Measurements from ENCODE around the gene GPC5. TPM values are rescaled to one million over a fixed set of nuclear protein-coding genes. Genes with fewer than 3 reads are reported as not detected.
A peak's percentile ranks its signal among the peaks of the same experiment; 100 is the strongest.

GPC5 gene
- total and polyA plus RNA-seq, 2 of the 13 experiments (the other 11 are each of a cell fraction or from before 2014, with no cell fraction given), result 0.02 to 0.07 TPM

- TF ChIP-seq MXD1 (CRISPR knock-in tag; IDR thresholded peaks at IDR 0.05) (peak; percentile 95; the same call in 1 of the 2 replicates), SALL2 (CRISPR knock-in tag; IDR thresholded peaks at IDR 0.05) (0 out of 2 replicates have a peak, but pooled peaks have one; percentile 12), ARID4A (CRISPR knock-in tag; IDR thresholded peaks at IDR 0.05; ENCODE audit: borderline replicate concordance) (peak; percentile 84), PBX3 (CRISPR knock-in tag; IDR thresholded peaks at IDR 0.05; ENCODE audit: borderline replicate concordance) (no peak), ZNF619 (CRISPR knock-in tag; IDR thresholded peaks at IDR 0.05) (no peak), RNF219 (CRISPR knock-in tag; IDR thresholded peaks at IDR 0.05) (no peak), ARNT2 (CRISPR knock-in tag; IDR thresholded peaks at IDR 0.05; ENCODE audit: low read depth) (peak; percentile 90), NFKBIZ (CRISPR knock-in tag; IDR thresholded peaks at IDR 0.05) (0 out of 2 replicates have a peak, but pooled peaks have one; percentile 42), ZFP1 (CRISPR knock-in tag; IDR thresholded peaks at IDR 0.05) (no peak; the same call in 1 of the 2 replicates), ZNF75D (CRISPR knock-in tag; IDR thresholded peaks at IDR 0.05; ENCODE audit: borderline replicate concordance) (no peak), LCORL (IDR thresholded peaks at IDR 0.05) (no peak), LCORL (CRISPR knock-in tag; IDR thresholded peaks at IDR 0.05) (no peak), KDM2A (CRISPR knock-in tag; IDR thresholded peaks at IDR 0.05; ENCODE audit: borderline replicate concordance, low read depth) (peak; percentile 80; the same call in 1 of the 2 replicates), TOPORS (CRISPR knock-in tag; IDR thresholded peaks at IDR 0.05) (no peak), RFXAP (CRISPR knock-in tag; IDR thresholded peaks at IDR 0.05; ENCODE audit: borderline replicate concordance) (peak; percentile 72; the same call in 1 of the 2 replicates), ZBED4 (CRISPR knock-in tag; IDR thresholded peaks at IDR 0.05; ENCODE audit: borderline replicate concordance) (no peak; the same call in 1 of the 2 replicates), ZNF343 (CRISPR knock-in tag; IDR thresholded peaks at IDR 0.05) (no peak)
Observed at GRCh38 chr13:91348906-91349435, 49.5 kb upstream of the GPC5 start (continued).

Measured in HepG2 (cell line).